ENCODE measurements around the gene C4A. TPM values are rescaled to one million over a fixed set of nuclear protein-coding genes. Genes with fewer than 3 reads are reported as not detected.

The C4A gene
- total RNA-seq, 2 donors from 2014 or later = 30.2 to 162 TPM

- H3K36me3 ChIP-seq = peaks cover 8% of the 10 kb centered on the region
- TF ChIP-seq CTCF (IDR thresholded peaks at IDR 0.05) = no peak
These were observed 68.7 kb downstream of the C4A start for GRCh38 chr6:32050562-32050961.

More at GRCh38 chr6:32050562-32050961, 68.7 kb downstream of the C4A start:
- ATAC-seq (ENCODE audit: insufficient number of reproducible peaks, low FRiP score, low read depth) (no peak), DNase-seq (ENCODE audit: low spot score) (no peak)
- no peaks in the 10 kb centered on the region for H3K27me3 ChIP-seq (replicated peaks; ENCODE audit: insufficient read depth)
- no peak overlapping the region for H3K27ac ChIP-seq
- H3K9me3 ChIP-seq = no peaks in the 10 kb centered on the region
- H3K4me1 ChIP-seq (ENCODE audit: control insufficient read depth in 1 of 2, low read depth in 2 of 2) = peaks cover 7 to 15% of the 10 kb centered on the region in 2 donors
- H3K4me3 ChIP-seq = no peak overlapping the region

Other genes starting within 250 kb of the C4A start
- gene CLIC1, start 245.5 kb upstream of the C4A start, total RNA-seq = 100 to 1,000 TPM; 222 to 251 TPM
- 10 to 100 TPM in 1 of 2 donors, 1 to 10 TPM in 1; 5.7 to 10.5 TPM for gene MSH5, start 242.1 kb upstream of the C4A start, total RNA-seq
- 10 to 100 TPM in 1 of 2 donors, not detected in 1; 13.3 TPM for gene SAPCD1, start 219.4 kb upstream of the C4A start, total RNA-seq
- under 1 TPM; 0.68 to 0.78 TPM for gene VWA7, start 204.7 kb upstream of the C4A start, total RNA-seq
- 10 to 100 TPM; 24.8 to 46.8 TPM for gene VARS1, start 186.3 kb upstream of the C4A start, total RNA-seq
- gene LSM2, start 175.1 kb upstream of the C4A start, total RNA-seq = 10 to 100 TPM; 21.2 to 40.1 TPM
- gene HSPA1L, start 166.8 kb upstream of the C4A start, total RNA-seq = 1 to 10 TPM; 1.1 to 1.2 TPM
- 100 to 1,000 TPM; 240 to 354 TPM for gene HSPA1A, start 166.5 kb upstream of the C4A start, total RNA-seq
- 100 to 1,000 TPM; 178 to 262 TPM for gene HSPA1B, start 154.3 kb upstream of the C4A start, total RNA-seq
- gene NEU1, start 119.2 kb upstream of the C4A start, total RNA-seq = 10 to 100 TPM; 26.0 to 35.2 TPM
- 1 to 10 TPM in 1 of 2 donors, not detected in 1; 5.8 TPM for gene SLC44A4, start 103.1 kb upstream of the C4A start, total RNA-seq
- gene EHMT2, start 84.4 kb upstream of the C4A start, total RNA-seq = 10 to 100 TPM; 19.5 to 33.2 TPM
- gene ZBTB12, start 80.0 kb upstream of the C4A start, total RNA-seq = 1 to 10 TPM in 1 of 2 donors, not detected in 1; 1.6 TPM
- gene C2, start 54.3 kb upstream of the C4A start, total RNA-seq = 10 to 100 TPM; 13.8 to 40.2 TPM
- gene CFB, start 36.0 kb upstream of the C4A start, total RNA-seq = 100 to 1,000 TPM in 1 of 2 donors, 10 to 100 TPM in 1; 55.2 to 142 TPM
- gene NELFE, start 23.1 kb upstream of the C4A start, total RNA-seq = 10 to 100 TPM; 62.4 to 69.3 TPM
- gene SKIC2, start 22.9 kb upstream of the C4A start, total RNA-seq = 10 to 100 TPM; 37.7 to 73.0 TPM
- 10 to 100 TPM; 14.1 to 45.4 TPM for gene DXO, start 9.9 kb upstream of the C4A start, total RNA-seq
- gene C4B, start 32.7 kb downstream of the C4A start, total RNA-seq = 100 to 1,000 TPM in 1 of 2 donors, 10 to 100 TPM in 1; 44.3 to 108 TPM
- 1 to 10 TPM in 1 of 2 donors, not detected in 1; 2.4 TPM for gene CYP21A2, start 56.4 kb downstream of the C4A start, total RNA-seq
- gene TNXB, start 127.3 kb downstream of the C4A start, total RNA-seq = 100 to 1,000 TPM; 194 to 210 TPM
- 10 to 100 TPM; 38.2 to 60.9 TPM for gene ATF6B, start 146.2 kb downstream of the C4A start, total RNA-seq
- gene FKBPL, start 148.2 kb downstream of the C4A start, total RNA-seq = 1 to 10 TPM in 1 of 2 donors, under 1 TPM in 1; 0.41 to 3.2 TPM
- 1 to 10 TPM; 3.8 to 6.8 TPM for gene PRRT1, start 169.9 kb downstream of the C4A start, total RNA-seq
- gene PPT2, start 172.1 kb downstream of the C4A start, total RNA-seq = 10 to 100 TPM; 21.8 to 42.0 TPM
- 10 to 100 TPM; 13.8 to 16.2 TPM for gene EGFL8, start 182.5 kb downstream of the C4A start, total RNA-seq
- 10 to 100 TPM; 43.0 to 53.1 TPM for gene AGPAT1, start 194.0 kb downstream of the C4A start, total RNA-seq
- 10 to 100 TPM; 63.5 to 68.4 TPM for gene RNF5, start 196.3 kb downstream of the C4A start, total RNA-seq
- gene AGER, start 202.2 kb downstream of the C4A start, total RNA-seq = 1 to 10 TPM; 1.8 to 3.8 TPM
- gene PBX2, start 208.1 kb downstream of the C4A start, total RNA-seq = 10 to 100 TPM; 35.7 to 59.4 TPM
- gene GPSM3, start 210.6 kb downstream of the C4A start, total RNA-seq = 10 to 100 TPM; 11.9 to 22.2 TPM
- 10 to 100 TPM; 23.6 to 26.0 TPM for gene NOTCH4, start 242.0 kb downstream of the C4A start, total RNA-seq